Activated CD8-positive, alpha-beta memory T cell treated with anti-CD3 and anti-CD28 coated beads, Interleukin-2, amount 50 U/mL, for 48 hours (primary cell): ENCODE results near the gene BMAL2.

ENCODE experiments used
- DNase-seq: peaks from one replicate; pipeline ENCODE4 v3.0.0-alpha.2; 2020

The BMAL2 gene

DNA sequence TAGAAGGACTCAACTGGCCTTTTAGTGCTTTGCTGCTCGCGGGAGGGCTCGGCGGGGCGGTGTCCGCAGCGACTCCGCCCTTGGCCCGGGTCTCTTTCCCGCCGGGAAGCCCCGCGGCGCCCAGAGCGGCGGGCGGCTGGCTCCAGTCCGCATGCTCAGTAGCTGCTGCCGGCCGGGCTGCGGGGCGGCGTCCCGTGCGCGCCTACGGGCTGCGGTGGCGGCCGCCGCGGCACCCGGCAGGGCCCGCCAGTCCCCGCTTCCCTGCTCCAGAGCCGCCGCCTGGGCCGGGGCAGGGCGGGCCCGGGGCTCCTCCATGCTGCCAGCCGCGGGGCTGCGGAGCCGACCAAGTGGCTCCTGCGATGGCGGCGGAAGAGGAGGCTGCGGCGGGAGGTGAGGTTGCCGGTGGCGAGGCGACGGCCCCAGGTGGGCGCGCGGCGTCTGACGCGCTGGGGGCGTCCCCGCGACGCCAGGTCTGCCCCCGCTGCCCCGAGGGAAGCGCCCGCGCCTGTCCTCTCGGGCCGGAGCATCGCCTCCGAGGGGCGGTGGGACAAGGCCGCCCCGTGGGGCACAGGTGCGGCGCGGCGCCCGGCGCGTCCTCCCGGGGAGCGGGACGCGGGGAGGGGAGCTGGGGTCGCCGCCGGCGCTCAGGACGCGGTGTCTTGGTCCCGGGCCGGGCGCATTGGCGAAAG, at the start of gene BMAL2:
Gene BMAL2 (plus strand): TSS at position 123 of the 689 bp plus-strand sequence. CDS start 237 bp downstream, at position 360.
- peak; percentile 76 for DNase-seq

GRCh38 chr12:27284021-27284420, 48.6 kb upstream of the BMAL2 start:
- no peak for DNase-seq

GRCh38 chr12:27284751-27285150, 47.9 kb upstream of the BMAL2 start:
- no peak for DNase-seq

DNA sequence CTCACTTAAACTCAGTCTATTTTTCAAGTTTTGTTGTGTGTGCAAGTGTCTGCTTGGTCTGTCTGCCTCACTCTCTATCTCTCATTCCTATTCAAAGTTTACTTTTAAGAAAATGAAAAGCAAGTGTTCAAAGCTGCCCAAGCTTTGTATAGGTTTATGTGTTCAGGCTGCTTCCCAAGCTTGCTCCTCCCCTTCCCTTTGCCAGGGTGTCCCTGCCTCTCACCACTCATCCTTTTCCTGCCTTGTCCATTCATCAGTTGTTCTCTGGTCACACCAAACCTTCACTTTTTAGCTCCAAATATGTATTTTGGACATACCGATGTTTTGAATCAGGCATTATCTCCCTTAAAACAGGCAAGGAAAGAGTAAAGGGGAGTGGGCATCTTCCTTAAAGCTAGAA, 47.2 kb upstream of the BMAL2 start:
- DNase-seq, result no peak

- DNase-seq, result no peak
These were observed 43.2 kb upstream of the BMAL2 start for GRCh38 chr12:27289414-27289813.

DNA sequence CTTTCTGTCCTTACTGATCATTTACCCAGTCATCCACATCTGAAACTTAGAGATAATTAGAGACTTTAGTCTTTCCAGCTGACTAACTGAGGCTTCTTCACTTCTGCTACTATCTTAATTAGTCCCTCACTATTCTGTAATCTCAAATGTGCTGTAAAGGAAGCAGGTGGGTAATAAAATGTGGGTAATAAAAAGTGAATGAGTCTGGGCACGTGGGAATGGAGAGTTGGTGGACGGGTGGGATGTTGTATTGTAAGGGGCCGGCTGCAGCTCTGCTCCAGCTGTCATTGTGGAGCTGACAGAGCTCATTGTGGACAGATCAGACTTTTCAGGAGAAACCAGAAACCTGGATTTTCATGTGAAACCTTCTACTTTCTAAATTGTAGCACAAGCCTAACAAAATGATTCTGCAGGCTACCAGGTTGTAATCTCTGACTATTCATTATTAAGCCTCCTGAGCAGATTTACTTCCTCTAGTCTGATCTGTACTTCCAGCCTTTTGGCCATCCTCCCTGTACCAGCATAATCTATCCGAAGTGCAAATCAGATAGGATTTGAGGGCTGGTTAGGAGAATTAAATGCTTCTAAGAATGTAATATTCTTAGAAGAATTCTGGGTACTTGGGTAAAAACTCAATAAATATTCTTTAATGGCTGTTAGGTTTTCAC, 42.0 kb upstream of the BMAL2 start:
- DNase-seq, result no peak

- DNase-seq, result no peak
These were observed 40.8 kb upstream of the BMAL2 start for GRCh38 chr12:27291862-27292261.

DNA sequence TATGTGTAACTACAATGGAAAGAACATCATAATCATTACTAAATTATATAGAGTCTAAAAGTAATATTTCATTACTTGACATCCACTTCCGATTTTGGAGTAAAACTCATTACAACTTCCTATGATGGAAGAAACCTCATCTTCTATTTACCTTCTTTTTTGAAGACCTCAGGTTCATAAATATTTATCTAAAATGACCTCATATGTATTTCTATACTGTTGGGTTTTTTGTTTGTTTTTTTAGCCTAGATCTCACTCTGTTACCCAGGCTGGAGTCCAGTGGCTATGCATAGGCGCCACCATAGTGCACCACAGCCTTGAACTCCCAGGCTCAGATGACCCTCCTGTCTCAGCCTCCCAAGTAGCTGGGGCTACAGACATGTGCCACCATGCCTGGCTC, 39.9 kb upstream of the BMAL2 start:
- DNase-seq, result no peak

DNA sequence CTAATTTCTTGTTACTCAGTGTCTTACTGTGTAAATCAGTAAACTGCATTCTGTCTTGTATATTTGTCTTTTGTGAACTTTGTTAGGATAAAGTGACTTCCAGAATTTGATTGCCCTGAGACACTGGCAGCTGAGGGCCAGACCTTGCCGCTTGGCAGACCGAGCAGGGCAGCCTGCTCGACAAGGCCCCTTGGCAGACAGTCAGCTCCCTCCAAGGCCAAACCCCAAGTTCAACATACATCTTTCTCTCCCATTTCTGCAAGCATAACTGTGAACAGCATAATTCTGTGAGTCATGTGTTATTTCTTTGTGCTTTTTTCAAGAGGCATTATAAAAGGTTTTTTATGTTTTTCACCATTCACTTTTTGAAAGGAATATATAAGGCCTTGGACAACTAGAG, 39.2 kb upstream of the BMAL2 start:
- no peak for DNase-seq

DNA sequence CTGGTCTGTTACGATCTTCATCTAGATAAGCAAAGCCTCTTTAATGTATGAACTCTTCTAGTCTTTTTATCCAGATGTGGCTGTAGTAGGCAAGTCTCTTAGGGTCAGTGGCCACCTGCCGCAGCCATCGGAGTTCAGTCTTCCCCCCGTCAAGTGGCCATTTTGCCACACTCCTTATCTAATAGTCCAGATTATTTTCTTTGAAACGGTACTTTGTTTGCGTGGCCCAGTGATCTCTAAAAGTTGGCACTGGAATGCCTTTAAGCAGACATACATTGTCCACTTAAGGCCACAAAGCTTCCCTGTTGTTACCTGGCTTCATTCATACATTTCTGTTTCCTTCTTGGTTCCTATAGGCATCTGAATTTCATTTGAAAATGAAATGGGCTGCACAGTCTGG, 36.0 kb upstream of the BMAL2 start:
- no peak for DNase-seq

DNA sequence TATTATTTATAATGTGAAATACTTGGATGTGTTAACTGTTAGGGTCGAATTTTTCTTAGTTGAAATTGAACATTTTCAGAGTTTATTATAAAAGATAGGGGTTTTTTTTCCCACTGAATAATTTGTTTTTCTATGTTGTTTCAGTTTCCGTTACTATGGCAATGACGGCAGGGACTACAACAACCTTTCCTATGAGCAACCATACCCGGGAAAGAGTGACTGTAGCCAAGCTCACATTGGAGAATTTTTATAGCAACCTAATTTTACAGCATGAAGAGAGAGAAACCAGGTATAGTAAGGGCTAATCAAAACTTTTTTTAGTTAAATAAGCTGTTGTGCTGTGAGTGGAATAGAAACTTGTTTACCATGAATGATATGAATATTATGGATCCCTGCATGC, 35.1 kb upstream of the BMAL2 start:
- no peak for DNase-seq

- DNase-seq, result no peak
These were observed 33.5 kb upstream of the BMAL2 start for GRCh38 chr12:27299102-27299501.

- no peak for DNase-seq
These were observed 32.4 kb upstream of the BMAL2 start for GRCh38 chr12:27300226-27300625.

DNA sequence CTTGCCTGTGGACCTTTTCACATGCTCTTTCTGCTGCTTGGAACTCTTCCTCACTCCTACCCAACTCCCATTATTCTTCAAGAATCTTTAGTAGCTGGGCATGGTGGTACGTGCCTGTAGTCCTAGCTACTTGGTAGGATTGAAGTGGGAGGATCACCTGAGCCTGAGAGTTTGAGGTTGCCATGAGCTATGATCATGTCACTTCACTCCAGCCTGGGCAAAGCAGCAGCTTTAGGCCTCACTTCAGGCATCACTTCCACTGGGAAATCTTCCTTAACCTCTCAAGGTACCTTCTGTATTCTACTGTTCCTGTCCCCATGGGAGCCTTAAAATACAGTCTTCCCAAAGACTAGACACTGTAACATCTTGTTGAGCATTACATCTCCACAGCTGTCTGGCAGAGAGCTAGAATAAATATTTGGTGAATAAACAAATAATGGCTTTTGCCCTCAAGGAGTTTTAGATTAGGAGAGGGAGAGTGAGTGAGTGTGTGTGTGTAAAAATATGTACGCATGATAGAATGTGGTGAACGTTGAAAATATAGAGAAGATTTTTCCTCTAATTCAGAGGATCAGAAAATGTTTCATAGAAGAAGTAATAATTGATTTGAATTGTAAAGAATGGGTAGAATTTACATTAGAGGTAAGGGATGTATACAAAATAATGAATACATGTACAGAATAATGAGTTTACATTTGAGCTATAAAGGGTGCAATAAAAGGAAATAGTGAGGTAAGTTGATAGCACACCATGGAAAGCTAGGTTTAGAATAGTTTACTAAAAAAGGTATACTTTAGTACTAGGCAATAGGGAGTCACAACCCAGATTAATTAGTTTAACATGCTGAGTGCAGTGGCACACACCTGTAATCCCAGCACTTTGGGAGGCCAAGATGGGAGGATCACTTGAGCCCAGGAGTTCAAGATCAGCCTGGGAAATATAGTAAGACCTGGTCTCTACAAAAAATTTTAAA, 29.2 kb upstream of the BMAL2 start:
- DNase-seq, result no peak

DNA sequence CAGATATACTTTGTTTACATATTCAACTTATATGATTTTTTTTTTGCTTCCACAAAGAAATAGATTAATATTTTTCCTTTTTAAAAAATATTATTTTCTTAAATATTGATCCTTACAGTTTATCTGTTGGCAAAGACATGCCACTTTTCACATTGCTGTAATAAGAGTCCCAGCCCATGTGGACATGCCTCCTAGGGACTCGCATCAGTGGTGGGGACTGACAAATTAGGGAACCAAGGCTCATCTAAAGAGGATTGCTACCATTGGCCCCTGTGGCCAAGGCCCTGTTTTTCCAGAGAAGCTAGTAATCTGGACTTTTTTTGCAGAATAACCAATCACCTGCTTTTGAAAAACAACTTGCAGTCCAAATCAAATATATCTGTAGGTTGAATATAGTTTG, 27.8 kb upstream of the BMAL2 start:
- DNase-seq, result no peak

DNA sequence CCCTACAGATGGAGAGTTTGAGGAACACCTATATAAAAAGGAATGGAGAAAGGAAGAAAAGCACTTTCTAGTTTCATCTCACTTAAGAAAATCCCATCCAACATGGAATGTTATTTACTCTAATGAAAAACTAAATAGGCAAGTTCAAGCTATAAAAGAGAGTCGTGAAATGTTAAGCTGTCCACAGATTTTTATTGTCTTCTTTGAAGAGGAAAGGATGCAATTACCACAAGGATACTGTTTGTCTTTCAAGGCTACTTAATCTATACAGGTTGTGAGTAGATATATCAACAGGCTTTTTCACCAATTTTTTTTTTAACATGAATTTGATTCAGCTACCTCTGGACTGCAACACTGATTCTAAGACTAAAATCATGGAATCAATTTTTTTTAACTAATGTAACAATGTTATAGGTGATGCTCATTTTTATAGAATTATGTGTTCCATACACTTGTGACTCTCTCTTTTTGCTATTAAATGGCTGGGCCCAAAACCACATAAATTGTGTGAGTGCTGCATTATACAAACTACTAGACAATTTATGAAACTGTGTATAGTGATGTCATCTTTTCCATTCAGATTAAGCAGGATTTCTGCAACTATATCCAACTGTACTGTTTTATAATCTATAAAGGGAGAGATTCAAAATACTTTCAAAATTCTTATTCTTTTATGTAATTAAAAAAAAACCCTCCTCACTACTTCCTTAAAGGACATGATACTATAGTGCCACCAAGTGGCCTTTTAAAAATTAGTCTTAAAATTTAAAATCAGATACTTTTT, 26.8 kb upstream of the BMAL2 start:
- no peak for DNase-seq

DNA sequence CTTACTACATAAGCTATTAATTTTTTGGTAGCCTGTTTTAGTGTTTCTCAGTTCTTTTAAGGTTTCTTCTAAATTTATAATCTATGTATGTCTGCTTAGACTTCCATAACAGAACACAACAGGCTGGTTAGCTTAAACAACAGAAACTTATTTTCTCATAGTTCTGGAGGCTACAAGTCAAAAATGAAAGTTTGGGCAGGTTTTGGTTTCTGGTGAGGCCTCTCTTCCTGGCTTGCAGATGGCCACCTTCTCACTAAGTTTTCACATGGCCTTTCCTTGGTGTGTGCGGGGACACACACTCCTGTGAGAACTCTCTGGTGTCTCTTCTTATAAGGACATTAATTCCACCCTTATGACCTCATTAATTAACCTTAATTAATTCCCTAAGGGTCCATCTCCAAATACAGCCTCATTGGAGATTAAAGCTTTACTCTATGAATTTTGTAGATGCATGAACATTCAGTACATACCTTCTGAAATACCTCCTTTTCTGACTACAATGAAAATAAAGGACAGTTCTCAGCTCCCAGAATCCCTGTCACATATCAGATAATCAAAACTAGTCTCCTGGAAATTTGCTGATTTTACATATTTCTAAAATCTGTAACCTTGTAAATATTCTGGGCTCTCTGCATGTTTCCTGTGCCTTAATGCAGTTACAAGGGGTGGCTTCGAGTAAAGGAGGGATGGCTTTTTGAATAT, 23.2 kb upstream of the BMAL2 start:
- no peak for DNase-seq

GRCh38 chr12:27309995-27310315, 22.7 kb upstream of the BMAL2 start:
- DNase-seq, result no peak

- DNase-seq, result no peak
These were observed 15.7 kb upstream of the BMAL2 start for GRCh38 chr12:27316947-27317346.

DNA sequence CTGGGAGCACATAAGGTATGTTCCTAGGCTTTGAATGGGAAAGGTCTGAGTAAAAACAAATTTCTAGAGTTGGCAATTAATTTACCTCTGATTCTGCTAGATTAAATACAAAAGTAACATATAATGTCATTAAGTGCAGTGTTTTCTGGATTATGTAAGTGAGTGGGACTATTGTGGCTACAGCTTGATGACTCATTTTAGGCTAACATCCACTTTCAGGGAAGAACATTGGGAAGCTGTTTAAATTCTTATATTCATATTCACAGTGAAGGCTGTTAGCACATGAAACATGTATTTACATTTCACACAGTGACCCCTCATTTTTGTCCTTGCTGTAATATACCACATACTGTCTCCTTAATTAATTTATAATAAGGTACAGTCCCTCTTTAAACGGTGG, 13.2 kb upstream of the BMAL2 start:
- no peak for DNase-seq

- DNase-seq, result no peak
These were observed 12.8 kb upstream of the BMAL2 start for GRCh38 chr12:27319848-27320247.

DNA sequence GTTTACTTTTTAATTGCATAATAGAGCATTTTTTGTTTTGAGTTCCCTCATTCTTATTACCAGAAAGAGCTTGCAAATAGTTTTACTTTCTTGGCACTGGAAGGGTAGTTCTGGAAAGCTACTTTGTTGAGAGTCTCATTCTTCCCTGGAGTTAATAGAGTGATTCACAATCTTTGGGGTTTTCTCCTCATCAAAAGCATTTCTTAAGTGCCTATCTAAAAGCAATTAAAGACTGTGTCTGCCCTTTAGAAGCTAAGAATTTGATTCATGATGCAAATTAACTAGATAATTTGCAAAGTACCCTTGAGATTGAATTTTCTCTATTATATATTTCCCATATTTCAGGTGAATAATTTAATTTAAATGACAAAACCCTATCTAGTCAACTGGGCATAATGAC, 8.1 kb upstream of the BMAL2 start:
- no peak for DNase-seq
